DMS114 treated with DMSO at 0.1 percent for 48 hours (cell line): ENCODE measurements around the gene TEDC2.

ENCODE experiments used
- DNase-seq: peaks from one replicate; lab custom pipeline; 2025; ENCODE audit not compliant: unreplicated experiment; lab: John Stamatoyannopoulos, UW

The TEDC2 gene

GRCh38 chr16:2465653-2466415 lies 5.9 kb downstream of the TEDC2 start:
- DNase-seq = no peak

- DNase-seq = no peak
These were observed 7.0 kb downstream of the TEDC2 start for GRCh38 chr16:2466667-2467527.

DNA sequence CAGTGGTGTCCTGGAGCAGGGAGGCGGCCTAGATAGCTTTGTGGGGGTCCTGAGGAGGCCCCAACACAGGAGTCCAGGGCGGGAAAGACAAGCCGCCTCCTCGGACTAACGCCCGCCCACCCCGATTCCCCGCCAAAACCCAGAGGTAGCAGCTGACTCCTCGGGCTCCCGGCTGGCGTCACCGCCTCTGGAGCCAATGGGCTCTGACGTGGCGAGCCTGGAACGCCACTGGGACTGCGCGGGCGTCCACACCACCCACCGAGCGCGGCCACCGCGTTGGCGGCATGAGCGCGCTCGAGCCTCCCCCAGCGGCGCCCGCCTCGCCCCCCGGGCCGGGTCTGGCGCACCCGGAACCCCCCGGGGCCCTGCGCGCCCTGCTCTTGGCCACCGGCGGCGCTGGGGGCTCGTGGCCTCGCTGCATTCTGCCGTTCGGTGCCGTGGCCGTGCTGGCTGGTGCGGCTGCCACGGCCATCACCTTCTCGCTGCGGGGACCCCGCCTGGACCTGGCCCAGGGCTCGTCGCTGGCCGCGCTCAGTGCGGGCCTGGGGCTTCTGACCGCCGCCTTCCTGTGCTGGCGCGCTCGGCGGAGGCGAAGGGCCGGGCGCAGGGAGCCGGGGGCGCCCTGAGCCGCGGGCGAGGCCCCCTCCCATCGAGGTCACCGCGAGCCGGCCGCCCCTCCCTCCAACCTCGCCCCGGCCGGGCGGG lies 7.8 kb downstream of the TEDC2 start:
- no peak for DNase-seq

DNA sequence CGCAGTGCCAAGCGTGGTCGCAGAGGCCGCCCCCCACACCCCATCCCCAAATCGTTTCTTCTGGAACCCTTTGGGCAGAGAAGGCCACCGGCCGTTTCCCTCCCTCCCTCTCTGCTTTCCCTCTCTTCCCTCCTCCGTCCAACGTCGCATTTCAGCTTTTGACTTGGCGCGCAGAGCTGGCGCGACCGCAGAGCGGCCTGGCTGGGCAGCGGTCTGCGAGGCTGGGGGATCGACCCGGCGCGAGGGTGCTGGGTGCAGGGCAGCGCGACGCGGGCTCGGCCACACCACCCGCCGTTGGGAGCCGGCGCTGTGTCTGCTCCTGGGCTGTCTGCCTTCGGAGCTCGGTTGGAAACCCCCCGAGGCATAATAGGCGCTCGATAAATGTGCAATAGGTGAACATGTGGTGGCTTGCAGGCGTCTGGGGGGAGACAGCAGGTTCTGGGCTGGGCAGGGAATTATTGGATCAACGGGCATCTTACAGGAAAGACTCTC lies 8.4 kb downstream of the TEDC2 start:
- no peak for DNase-seq

DNA sequence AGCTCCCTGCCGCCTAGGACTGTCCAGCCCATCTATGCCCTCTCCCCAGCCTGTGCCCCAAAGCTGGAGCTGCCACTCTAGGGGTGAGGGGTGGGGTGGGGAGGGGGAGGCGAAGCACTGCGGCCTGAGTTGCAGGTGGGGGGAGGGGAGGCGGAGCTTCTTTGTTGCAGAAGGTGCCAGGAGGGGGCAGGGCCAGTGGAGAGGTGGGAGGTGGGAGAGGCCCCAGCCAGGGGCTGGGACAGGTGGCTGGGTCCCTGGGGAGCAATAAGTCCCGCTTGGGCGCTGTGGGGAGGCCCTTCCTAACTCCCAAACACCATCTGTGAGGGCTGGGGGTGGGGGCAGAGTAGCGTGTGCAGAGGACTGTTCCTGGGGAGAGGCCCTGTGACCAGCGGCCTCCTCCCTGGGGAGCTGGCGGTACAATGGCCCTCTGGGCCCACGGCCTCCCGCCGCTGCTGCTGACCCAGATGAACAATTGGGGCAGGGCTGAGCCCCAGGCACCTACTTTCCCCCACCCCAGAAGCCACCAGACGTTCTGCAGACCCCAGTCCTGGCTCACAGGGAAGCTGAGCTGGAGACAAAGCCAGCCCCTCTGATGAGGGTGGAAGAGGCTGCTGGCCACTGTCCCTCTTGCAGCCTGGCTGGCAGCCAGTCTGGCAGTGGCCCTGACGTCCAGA lies 9.0 kb downstream of the TEDC2 start:
- no peak for DNase-seq

DNA sequence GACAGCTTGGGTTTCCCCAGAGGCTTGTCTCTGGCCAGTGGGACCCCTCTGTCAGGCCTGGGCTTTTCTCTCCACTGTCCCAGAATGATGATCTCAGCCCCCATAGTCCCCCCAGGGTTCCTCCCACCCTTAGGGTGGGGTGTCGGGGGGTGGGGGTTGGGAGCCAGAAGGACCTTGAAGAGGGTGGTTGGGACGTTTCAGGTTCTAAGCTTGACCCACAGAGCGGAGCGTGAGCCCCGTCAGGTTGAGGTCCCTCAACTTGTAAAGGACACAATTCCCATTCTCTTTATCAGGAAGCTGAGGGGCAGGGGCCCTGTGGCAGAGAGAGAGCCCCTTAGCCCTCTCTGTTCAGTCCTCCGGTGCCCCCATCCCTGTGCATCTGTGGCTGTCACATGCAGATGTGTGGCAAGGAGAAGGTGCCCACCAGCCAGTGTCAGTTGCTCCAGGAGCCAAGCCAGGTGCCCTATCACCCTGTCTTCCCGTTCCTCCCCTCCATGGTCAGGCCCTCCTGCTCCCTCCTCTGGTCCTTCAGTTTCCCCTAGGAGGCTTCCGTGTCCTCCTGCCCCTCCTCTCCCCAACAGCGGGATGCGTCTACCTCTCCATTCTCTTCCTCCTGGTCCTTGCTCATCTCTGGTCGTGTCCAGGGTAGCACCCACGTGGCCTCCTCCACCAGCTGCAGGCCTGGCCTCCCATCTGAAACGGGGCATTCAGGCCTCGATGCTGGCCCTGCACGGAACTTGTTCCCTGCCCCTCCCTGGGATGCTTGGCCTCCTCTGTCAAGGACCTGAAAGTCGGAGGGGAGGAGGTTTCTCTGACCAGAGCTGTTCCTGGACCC lies 9.7 kb downstream of the TEDC2 start:
- no peak for DNase-seq

GRCh38 chr16:2470234-2470601 lies 10.3 kb downstream of the TEDC2 start:
- no peak for DNase-seq

GRCh38 chr16:2470603-2471015 lies 10.7 kb downstream of the TEDC2 start:
- no peak for DNase-seq

DNA sequence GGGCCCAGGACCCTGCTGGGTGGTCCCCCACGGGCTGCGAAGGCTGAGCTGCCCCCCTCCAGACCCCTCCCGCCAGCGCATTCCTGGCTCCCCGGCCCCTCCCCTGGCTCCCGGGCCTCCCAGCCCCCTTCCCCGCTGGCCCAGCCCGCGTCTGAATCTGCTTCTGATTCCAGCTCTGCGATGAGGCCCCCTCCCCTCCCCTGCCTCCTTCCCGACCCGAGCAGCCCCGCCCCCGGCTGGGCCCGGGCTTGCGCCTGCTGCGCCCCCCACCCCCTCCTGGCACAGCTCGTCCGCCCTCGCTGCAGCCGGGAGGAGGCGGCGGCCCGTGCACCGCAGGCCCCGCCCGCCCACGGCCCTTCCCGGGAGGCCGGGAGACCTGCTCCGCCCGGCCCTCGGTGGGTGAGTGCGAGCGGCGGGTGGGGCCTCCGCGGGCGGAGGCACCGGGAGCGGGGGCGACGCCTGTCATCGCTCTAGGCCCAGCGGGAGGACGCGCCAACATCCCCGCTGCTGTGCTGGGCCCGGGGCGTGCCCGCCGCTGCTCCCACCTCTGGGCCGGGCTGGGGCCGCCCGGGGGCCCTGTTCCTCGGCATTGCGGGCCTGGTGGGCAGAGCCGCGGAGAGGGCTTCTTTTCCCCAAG lies 11.2 kb downstream of the TEDC2 start, which contains the start of gene NTN3:
Gene NTN3 (plus strand): TSS at position 282 of the 637 bp plus-strand sequence. CDS start 405 bp downstream, outside the sequence.
- DNase-seq = no peak

- DNase-seq = no peak
These were observed 12.0 kb downstream of the TEDC2 start for GRCh38 chr16:2471653-2472487.

DNA sequence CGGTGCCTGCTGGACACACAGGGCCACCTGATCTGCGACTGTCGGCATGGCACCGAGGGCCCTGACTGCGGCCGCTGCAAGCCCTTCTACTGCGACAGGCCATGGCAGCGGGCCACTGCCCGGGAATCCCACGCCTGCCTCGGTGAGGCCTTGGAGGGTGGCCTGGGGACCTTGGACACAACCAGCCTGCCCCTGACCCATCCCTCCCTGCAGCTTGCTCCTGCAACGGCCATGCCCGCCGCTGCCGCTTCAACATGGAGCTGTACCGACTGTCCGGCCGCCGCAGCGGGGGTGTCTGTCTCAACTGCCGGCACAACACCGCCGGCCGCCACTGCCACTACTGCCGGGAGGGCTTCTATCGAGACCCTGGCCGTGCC lies 12.6 kb downstream of the TEDC2 start:
- no peak for DNase-seq

DNA sequence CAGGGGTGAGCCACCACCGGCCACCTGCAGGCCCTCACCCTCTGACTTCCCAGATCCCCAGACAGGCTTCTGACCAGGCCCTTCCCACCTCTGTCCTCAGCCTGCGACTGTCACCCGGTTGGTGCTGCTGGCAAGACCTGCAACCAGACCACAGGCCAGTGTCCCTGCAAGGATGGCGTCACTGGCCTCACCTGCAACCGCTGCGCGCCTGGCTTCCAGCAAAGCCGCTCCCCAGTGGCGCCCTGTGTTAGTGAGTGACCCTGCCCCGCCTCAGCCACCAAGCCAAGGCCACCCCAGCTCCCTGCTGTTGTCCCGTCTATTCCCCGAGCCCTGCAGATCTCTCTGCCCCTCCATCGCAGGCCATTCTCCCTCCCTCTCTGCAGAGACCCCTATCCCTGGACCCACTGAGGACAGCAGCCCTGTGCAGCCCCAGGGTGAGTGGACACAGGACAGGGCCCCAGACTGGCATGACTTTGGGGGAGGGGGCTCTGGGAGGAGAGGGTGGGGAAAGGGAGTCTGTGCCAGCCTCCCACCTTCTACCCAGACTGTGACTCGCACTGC lies 13.1 kb downstream of the TEDC2 start:
- DNase-seq = no peak

DNA sequence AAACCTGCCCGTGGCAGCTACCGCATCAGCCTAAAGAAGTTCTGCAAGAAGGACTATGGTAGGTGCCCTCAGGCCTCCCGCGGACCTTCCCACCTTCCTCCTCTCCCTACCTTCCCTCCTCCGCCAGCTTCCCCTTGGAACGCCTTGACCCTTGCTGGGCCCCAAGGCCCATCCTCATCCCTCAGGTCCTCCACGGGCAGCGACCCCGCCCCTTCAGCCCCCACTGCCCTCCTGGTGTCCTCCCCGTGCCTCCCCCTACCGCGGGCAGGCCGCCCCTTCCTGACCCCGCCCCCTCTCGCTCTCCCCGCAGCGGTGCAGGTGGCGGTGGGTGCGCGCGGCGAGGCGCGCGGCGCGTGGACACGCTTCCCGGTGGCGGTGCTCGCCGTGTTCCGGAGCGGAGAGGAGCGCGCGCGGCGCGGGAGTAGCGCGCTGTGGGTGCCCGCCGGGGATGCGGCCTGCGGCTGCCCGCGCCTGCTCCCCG lies 13.6 kb downstream of the TEDC2 start:
- DNase-seq = no peak

- no peak for DNase-seq
These were observed 14.3 kb downstream of the TEDC2 start for GRCh38 chr16:2473999-2474876.

DNA sequence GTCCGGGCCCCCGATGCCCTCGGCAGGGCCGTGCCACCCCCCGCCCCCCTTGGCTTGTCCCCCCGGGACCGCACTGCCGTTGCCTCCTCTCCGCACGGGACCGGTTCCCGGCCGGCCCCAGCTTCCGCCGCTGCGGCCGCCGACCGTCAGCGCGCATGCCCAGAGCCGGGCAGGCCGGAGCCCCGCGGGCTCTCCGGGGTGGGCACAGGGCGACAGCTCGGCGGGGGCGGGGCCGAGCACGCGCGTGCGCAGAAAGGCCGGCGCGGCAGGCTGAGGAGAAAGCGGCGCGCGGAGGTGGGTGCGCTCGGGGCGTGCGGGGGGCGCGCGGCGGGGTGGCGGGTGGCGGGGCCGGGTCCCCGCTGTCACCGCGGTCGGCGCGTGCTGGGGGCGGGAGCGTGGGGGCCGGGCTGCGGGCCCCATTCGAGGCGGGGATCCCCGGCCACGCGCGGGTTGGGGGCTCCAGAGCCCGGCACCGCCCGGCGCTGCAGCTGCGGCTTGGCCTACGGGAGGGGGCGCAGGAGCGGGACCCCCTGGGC lies 15.0 kb downstream of the TEDC2 start, which contains the start of gene TBC1D24:
Gene TBC1D24 (plus strand): TSS at position 251 of the 536 bp plus-strand sequence. CDS start 21,022 bp downstream, outside the sequence.
- DNase-seq = peak; percentile 36

DNA sequence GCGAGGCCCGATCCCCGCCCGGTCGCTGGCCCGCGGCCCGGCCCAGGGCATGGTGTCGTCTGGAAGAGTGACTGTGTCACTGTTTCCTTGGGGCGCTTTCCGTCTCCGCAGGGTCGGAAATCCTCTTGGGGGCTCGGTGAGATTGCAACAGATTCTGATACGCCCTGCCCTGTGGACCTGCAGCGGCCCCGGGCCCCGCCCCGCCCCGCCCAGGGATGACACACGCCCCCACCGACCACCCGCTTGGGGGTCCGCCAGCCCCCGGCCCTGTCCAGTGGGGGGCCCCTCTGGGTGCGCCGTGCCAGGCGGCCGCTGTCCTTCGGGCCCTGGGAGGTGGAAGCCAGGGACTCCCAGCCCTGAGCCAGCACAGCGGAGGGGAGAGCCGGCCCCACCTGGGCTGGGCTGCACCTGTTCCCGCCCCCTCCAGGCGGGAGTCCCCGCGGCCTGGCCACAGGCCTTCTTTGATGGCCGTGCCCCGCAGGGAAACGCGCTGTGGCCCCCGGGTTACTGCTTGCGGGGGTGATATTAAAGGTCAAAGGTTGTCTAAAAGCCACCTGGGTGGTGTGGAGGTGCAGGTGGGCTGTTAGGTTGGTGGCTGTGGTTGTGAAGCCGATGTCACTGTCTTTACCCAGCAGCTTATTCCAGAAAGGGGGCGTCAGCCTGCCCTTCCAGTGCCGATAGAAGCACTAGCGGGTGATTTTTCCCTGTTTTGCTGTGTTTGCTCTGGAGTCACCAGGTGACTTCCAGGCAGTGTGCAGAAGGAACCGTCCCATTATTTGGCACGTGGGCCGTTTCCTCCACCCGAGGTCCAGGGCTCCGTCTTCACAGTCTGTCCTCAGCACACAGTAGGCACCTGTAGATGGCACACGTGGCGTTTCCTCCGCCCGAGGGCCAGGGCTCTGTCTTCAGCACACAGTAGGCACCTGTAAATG lies 15.8 kb downstream of the TEDC2 start:
- no peak for DNase-seq
